Measurements from ENCODE around the gene HMGN3. TPM values are rescaled to one million over a fixed set of nuclear protein-coding genes. Genes with fewer than 3 reads are reported as not detected.

The HMGN3 gene
- total RNA-seq, 1 experiment from 2014 or later, result 177 TPM

- no peak for DNase-seq (ENCODE audit: low read depth)
Measured at GRCh38 chr6:79232696-79233462, 1.6 kb downstream of the HMGN3 start.

- DNase-seq (ENCODE audit: low read depth), result no peak
Measured at GRCh38 chr6:79231666-79232065, 2.8 kb downstream of the HMGN3 start.

DNA sequence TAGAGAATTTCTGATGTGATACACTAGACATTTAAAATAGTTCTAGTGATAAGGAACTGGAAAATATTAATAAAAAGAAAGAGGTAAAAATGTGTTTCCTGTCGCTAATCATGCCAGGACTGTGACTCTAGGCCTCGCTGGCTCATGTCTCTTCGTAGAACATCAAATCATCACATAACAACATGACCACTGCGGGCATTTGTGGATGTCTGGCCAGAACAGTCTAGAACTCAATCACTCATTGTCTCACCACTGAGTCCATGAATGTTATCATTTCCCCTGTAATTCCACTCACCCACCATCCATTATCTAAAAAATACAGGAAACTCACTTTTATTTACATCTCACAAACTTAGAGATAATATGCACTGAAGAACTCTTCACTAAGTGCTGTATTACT lies 3.4 kb downstream of the HMGN3 start:
- no peak for DNase-seq (ENCODE audit: low read depth)

DNA sequence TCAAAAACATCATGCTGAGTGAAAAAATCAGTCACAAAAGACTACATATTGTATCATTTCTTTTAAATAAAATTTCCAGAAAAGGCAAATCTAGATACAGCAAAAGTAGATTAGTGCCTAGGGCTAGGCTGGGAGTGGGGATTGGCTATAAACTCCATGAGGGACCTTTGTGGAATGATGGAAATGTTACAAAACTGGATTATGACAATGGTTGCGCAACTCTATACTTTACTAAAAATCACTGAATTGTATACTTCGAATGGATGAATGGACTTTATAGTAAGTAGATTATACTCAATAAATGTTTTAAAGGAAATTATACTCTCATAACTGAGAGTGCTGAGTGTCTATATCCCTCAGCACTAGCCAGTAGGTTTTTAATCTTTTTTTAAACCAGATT lies 4.3 kb downstream of the HMGN3 start:
- DNase-seq (ENCODE audit: low read depth), result no peak

- no peak for DNase-seq (ENCODE audit: low read depth)
Measured at GRCh38 chr6:79227445-79227844, 7.0 kb downstream of the HMGN3 start.

GRCh38 chr6:79226660-79227059 lies 7.8 kb downstream of the HMGN3 start:
- no peak for DNase-seq (ENCODE audit: low read depth)

- no peak for DNase-seq (ENCODE audit: low read depth)
Measured at GRCh38 chr6:79225717-79226599, 8.5 kb downstream of the HMGN3 start.

GRCh38 chr6:79223611-79224404 lies 10.7 kb downstream of the HMGN3 start:
- no peak for DNase-seq (ENCODE audit: low read depth)

- no peak for DNase-seq (ENCODE audit: low read depth)
Measured at GRCh38 chr6:79215213-79215824, 19.2 kb downstream of the HMGN3 start.

DNA sequence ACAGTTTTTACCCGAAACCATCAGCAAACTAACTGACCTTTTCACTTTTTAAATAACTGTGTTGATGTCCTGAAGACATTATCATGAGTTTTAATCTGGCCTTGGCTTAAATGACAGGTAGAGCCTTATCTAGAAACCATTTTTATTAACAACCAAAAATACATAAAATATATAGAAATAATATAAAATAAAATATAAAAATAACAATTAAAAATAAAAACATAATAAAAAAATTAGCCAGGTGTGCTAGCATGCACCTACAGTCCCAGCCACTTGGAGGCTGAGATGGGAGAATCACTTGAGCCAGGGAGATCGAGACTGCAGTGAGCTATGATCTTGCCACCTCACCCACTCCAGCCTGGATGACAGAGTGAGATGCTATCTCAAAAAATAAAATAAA lies 21.6 kb downstream of the HMGN3 start:
- DNase-seq (ENCODE audit: low read depth), result no peak

GRCh38 chr6:79208816-79209215 lies 25.7 kb downstream of the HMGN3 start:
- no peak for DNase-seq (ENCODE audit: low read depth)

DNA sequence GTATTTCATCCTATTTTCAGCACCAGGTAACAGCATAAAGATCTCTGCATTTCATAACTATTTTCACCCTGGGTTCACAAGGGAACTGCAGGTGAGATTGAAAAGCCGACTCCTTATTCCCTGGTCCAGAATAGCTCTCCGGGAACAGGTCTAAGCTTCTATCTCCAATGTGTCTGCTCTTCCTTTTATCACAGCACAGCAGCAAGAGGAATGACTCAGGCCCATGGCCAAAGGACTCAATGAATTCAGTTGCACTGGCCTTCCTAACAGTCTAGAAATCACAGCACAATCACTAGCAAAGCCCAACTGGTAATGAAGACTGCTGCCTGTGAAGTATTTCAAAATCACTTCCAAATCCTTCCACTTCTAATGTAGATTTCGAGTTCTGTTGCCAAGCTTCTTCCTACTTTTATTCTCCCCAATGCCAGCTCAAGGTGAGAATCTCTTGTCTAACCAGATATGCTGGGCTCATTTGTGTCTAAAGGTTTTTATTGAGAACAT lies 30.7 kb downstream of the HMGN3 start:
- DNase-seq (ENCODE audit: low read depth), result no peak

GRCh38 chr6:79202556-79202955 lies 31.9 kb downstream of the HMGN3 start:
- DNase-seq (ENCODE audit: low read depth), result no peak

GRCh38 chr6:79201983-79202382 lies 32.5 kb downstream of the HMGN3 start:
- no peak for DNase-seq (ENCODE audit: low read depth)

GRCh38 chr6:79201143-79201542 lies 33.3 kb downstream of the HMGN3 start:
- no peak for DNase-seq (ENCODE audit: low read depth)

DNA sequence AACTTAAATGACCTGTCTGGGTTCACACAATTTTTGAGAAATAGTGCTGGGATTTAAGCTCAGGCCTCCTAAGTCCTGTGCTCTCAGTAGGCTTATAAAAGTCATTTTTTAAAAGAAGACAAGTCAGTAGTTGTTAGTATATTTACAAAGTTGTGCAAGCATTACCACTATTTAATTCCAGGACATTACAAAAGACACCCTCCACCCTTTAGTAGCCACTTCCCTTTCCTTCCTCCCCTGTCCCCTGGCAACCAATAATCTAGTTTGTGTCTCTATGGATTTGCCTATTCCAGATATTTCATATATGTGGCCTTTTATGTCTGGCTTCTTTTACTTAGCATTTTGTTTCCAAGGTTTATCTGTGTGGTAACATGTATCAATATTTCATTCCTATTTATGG lies 37.6 kb downstream of the HMGN3 start:
- no peak for DNase-seq (ENCODE audit: low read depth)

- no peak for DNase-seq (ENCODE audit: low read depth)
Measured at GRCh38 chr6:79193971-79194370, 40.5 kb downstream of the HMGN3 start.

DNA sequence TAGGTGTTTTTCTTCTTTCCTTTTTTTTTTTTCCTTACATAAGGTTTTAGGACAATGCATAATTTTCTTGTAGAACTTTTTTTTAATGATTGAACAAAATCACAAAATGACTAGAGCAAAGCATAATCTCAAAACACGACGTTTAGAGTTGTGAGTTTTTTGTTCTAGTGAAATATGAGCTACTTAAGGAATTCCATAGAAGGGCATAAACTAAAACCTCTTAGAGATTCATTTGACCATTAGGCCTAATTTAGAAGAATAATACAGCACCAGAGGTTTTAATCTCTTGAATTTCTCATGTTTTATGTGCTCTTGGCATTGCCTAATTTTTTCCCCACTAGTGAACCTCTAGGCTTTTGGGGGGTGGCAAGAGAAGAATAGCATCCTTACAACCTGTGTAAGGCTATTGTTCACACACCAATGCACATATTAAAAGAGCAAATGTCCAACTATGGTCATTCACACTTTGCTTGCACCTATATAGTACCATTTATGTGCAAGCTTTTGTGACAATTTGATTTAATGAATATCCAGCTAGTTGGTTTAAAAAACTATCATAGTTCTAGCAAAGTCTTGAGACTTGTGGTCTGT lies 44.6 kb downstream of the HMGN3 start:
- DNase-seq (ENCODE audit: low read depth), result no peak

DNA sequence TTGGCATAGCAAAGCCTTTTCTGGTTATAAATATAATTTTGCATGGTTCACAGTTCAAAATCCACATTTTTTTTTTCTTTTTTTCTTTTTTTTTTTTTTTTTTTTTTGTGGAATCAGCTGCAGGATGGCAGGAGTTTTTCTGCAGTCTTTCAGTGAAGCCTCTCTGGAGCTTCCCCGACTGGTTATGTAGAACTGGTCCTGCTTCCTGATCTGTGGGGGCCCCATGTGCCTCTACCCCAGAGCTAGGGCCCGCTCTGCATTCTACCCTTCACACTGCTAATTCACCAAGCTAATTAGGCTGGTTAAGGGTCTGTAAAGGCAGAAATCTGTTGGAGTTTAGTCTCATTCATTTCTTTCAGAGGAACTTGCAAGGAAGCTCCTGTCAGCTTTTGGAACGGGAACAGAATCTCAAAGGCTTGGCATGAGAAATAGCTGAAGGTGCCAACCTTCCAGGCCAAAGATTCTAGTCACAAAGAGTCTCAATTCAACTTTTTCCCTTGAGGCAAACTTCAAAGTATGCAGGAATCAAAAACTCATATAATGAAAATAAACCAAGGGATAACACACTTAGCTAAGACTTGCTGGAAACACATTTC lies 45.5 kb downstream of the HMGN3 start:
- no peak for DNase-seq (ENCODE audit: low read depth)

GRCh38 chr6:79188107-79188506 lies 46.4 kb downstream of the HMGN3 start:
- DNase-seq (ENCODE audit: low read depth), result no peak

DNA sequence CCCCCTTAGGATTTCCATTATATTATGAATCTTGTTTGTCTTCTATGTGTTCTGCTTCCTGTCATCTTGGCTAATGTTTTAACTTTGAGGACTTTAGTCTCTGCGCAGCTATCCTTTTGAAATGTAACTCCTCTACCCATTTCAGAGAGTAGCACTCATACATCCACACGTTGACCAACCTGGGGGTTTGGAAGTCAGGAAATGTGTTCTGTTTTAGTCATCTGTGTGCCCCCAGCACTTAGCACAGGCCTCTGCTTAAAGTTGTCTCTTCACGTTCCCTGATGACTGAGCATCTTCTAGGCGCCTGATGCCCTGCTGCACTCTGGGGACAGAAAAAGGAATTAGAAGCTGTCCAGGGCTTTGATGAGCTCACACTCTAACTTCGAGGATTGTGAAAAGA lies 47.9 kb downstream of the HMGN3 start:
- DNase-seq (ENCODE audit: low read depth), result no peak

Data from RPMI7951 (cell line).